ENCODE results near the gene PRSS22.

- TF ChIP-seq CTCF (IDR thresholded peaks at IDR 0.05) (no peak), EZH2 (IDR thresholded peaks at IDR 0.05; ENCODE audit: borderline replicate concordance, insufficient read depth, low read depth, low read length, poor library complexity, severe bottlenecking) (no peak)
Observed at GRCh38 chr16:2856061-2856670, 1.8 kb downstream of the PRSS22 start.

All from B cell (primary cell).